ENCODE measurements around the gene LRCH1.

GRCh38 chr13:46726347-46726746 is 173.4 kb downstream of the LRCH1 start:
- TF ChIP-seq, protein P1, sequence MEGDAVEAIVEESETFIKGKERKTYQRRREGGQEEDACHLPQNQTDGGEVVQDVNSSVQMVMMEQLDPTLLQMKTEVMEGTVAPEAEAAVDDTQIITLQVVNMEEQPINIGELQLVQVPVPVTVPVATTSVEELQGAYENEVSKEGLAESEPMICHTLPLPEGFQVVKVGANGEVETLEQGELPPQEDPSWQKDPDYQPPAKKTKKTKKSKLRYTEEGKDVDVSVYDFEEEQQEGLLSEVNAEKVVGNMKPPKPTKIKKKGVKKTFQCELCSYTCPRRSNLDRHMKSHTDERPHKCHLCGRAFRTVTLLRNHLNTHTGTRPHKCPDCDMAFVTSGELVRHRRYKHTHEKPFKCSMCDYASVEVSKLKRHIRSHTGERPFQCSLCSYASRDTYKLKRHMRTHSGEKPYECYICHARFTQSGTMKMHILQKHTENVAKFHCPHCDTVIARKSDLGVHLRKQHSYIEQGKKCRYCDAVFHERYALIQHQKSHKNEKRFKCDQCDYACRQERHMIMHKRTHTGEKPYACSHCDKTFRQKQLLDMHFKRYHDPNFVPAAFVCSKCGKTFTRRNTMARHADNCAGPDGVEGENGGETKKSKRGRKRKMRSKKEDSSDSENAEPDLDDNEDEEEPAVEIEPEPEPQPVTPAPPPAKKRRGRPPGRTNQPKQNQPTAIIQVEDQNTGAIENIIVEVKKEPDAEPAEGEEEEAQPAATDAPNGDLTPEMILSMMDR (IDR thresholded peaks at IDR 0.05), result no peak
- TF ChIP-seq POLR2A (IDR thresholded peaks at IDR 0.05), result no peak
